T-helper 2 cell treated with Interferon-gamma antibody and Interleukin-4, amounts not matched to agents 5 μg/mL and 100 μg/mL, for 36 hours (primary cell): ENCODE results near the gene PNMA8B.
"Not testable (repeated sequence)": the region's sequence is repeated elsewhere in the genome, so short reads cannot be mapped to it uniquely, and the experiment has no call there.

ENCODE experiments used
- DNase-seq: peaks from one replicate; pipeline ENCODE4 v3.0.0; 2021; ENCODE audit warnings: low spot score
- H3K27ac Mint-ChIP-seq: one replicate; pipeline ENCODE4 v1.8.0; 2021; ENCODE audit warnings: mild to moderate bottlenecking, mixed read lengths
- H3K27me3 Mint-ChIP-seq: one replicate; pipeline ENCODE4 v1.8.0; 2021; ENCODE audit warnings: low read depth, mixed read lengths
- H3K36me3 Mint-ChIP-seq: one replicate; pipeline ENCODE4 v1.8.0; 2021; ENCODE audit warnings: low read depth, mixed read lengths
- H3K4me1 Mint-ChIP-seq: one replicate; pipeline ENCODE4 v1.8.0; 2021; ENCODE audit warnings: low read depth, mixed read lengths
- H3K4me3 Mint-ChIP-seq: one replicate; pipeline ENCODE4 v1.8.0; 2022; ENCODE audit warnings: mild to moderate bottlenecking, moderate library complexity, mixed read lengths
- H3K9me3 Mint-ChIP-seq: one replicate; pipeline ENCODE4 v1.8.0; 2021; ENCODE audit warnings: mixed read lengths

Gene PNMA8B

DNA sequence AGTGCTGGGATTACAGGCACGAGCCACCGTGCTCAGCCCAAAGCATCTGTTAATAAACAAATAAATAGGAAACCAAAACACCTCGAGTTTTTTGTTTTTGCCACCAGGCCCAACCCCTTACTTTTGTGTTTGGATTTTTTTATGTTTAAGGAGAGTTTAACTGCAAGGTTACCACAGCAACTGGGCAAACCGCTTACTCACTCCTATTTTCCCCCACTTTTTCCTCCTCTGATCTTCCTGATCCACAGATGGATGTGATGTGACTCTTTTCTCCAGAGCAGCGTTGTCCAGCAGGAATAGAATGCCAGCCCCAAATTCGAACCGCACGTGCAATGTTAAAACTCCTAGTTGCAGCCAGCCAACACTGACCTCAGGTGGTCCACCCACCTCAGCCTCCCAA is 2.1 kb upstream of the PNMA8B start:
- no peaks in the 10 kb centered on the region for H3K9me3 Mint-ChIP-seq
- DNase-seq: no peak
- H3K4me3 Mint-ChIP-seq: no peak overlapping the region
- peaks cover 43% of the 10 kb centered on the region for H3K27me3 Mint-ChIP-seq
- peaks cover 2% of the 10 kb centered on the region for H3K36me3 Mint-ChIP-seq
- peaks cover 5% of the 10 kb centered on the region for H3K4me1 Mint-ChIP-seq
- H3K27ac Mint-ChIP-seq: no peak overlapping the region

DNA sequence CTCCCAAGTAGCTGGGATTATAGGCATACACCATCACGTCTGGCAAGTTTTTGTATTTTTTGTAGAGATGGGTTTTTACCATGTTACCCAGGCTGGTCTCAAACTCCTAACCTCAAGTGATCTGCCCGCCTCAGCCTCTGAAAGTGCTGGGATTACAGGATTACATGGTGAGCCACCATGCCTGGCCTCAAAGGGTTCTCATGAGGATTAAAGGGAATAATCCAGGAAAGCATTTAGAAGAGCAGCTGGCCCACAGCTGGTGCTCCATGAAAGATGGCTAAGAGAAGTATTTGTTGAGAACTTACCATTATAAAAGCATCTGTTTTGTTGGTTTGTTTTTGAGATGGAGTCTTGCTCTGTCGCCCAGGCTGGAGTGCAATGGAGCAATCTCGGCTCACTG is 1.2 kb upstream of the PNMA8B start:
- not testable (repeated sequence) for H3K4me3 Mint-ChIP-seq, DNase-seq, H3K36me3 Mint-ChIP-seq, H3K27ac Mint-ChIP-seq, H3K9me3 Mint-ChIP-seq, H3K4me1 Mint-ChIP-seq
- H3K27me3 Mint-ChIP-seq: peaks cover 46% of the 10 kb centered on the region

DNA sequence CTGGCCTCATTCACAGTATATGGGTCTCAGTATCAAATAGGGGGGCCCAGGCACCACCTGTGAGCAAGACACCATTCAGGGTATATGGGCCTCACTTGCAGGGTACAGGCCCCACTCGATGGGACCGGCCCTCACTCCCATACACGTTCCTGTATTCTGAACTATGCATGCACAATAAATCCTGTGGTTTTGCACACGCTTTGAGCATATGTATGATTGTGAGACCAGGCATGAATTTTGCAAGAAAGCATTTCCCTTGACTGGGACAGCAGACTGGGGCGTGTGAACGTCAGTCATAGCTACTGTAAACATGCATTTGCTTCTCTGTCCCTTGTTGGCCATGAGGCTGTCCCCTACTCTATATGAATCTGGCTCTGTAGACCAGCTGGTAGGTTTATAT is 637 bp upstream of the PNMA8B start:
- Mint-ChIP-seq H3K4me1 (peaks cover 5% of the 10 kb centered on the region), H3K4me3 (no peak overlapping the region), H3K36me3 (peaks cover 2% of the 10 kb centered on the region), H3K27ac (no peak overlapping the region), H3K9me3 (no peaks in the 10 kb centered on the region), H3K27me3 (peaks cover 52% of the 10 kb centered on the region)
- DNase-seq: no peak

DNA sequence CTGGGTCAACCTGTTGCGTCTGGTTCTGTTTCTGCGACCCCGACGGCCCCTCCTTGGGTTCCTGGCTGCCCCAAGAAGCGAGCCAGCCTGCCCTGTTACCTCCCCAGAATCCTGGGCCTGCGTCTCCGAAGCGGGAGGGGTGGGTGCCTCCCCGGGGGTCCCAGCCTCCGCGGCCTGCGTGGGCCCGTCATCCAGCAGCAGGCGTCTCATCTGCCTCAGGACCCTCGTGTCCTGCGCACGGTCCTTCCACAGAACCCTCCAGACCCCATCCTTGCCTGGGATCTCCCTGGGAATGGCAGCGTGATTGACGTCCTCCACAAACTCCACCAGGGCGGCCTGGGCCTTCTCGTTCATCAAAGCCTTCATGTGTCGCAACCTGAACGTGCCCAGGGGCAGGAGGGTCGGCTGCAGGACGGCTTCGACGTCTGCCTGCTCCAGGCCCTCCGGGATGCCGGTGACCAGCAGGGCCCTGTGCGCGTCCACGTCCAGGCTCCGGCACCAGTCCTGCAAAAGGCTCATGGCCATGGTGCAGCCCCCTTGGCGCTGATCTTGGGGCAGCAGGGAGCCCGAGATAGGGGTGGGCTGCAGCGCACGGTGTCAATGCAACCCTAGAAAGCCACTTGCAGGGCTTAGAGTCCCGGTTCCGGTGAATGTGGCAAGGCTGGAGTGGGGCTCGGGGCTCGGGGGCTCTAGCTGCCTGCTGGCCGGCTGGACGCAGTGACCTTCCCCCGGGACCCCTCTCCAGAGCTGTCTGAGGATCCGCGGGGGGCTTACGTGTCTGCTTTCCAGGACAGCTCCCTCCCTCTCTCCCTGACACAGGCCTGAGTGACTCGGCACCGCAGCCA is 504 bp downstream of the PNMA8B start:
- Mint-ChIP-seq H3K4me1 (peaks cover 5% of the 10 kb centered on the region), H3K27ac (no peak overlapping the region), H3K9me3 (no peaks in the 10 kb centered on the region), H3K27me3 (peaks cover 61% of the 10 kb centered on the region), H3K36me3 (peaks cover 2% of the 10 kb centered on the region), H3K4me3 (peak overlapping the region; percentile 64)
- DNase-seq: no peak

DNA sequence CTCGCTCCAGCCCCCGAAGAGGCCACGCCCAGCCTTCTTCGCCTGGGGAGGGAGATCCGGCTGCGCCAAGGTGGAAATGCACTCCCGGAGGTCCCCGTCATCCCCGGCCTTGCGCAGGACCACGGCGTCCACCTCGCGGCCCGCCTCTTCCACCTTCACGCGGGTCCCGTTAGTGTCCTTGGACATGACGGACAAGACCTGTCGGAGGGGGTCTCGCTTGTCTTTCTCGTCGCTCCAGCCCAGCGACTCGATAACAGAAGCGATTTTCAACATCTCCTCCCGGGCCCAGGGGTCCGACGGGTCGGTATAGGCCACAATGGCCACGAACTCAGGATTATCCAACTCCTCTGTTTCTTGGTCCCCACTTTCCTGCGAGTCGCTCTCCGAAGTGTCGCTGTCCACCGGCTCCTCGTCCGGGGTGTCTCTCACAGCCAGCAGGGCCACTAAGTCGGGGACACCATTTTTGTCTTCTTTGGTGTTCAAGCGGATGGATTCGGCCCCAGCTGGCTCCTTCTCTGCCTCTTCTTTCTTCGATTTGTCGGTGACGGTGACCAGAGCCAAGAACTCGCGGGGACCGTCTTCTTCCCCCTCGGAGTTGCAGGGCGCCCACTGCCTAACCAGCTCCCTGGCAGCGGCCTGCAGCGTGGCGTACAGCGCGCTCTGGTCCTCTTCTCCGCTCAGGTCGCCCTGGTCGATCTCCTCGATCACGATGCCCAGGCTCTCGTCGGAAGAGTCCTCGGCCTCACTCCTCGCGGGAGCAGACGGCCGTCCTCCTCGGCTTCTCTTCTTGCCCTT is 1.3 kb downstream of the PNMA8B start:
- peak overlapping the region; percentile 55 for H3K27ac Mint-ChIP-seq
- H3K4me1 Mint-ChIP-seq: peaks cover 7% of the 10 kb centered on the region
- H3K4me3 Mint-ChIP-seq: peak overlapping the region; percentile 64
- peaks cover 60% of the 10 kb centered on the region for H3K27me3 Mint-ChIP-seq
- H3K36me3 Mint-ChIP-seq: peaks cover 2% of the 10 kb centered on the region
- no peaks in the 10 kb centered on the region for H3K9me3 Mint-ChIP-seq
- DNase-seq: no peak

DNA sequence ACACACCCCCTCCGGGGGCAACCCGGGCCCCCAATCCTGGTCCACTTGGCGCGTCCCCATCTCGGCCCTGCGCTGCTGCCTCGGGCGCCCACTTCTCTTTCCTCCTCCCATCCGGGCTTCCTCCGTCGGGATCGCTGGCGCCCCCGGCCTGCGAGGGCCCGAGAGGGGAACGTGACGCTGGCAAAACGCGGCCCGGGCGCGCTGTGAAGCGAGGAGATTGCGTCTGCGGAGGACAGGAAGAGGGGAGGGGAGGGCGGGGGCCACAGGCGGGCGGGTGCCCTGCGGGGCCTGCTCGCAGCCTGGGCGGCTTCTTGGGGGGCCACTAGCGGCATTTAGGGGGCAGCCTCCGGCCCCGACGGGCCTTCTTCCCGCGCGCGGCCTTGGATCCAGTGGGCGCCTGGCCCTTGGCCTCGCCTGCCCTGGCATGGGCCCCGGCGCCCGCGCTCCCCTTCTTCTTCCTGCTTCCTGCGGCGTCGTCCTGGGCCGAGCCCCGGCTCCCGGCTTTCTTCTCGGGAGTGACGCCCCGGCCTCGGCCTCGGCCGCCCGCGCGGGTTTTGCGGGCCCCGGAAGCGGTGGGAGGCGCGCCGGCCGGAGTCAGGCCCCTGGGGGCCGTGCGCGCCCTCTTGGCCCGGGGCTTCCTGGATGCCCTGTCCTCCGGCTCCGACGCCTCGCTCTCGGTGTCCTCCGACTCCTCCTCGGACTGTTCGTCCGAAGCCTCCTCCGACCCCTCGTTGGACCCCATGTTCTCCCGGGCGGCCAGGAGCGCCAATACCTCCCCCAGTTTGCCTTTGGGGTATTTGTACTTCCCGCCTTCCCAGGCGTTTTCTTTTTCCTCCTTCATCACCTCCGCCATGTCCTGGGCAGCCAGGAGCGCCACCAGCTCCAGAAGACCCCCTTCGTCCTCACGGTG is 2.2 kb downstream of the PNMA8B start:
- peaks cover 68% of the 10 kb centered on the region for H3K27me3 Mint-ChIP-seq
- DNase-seq: no peak
- no peak overlapping the region for H3K27ac Mint-ChIP-seq
- peaks cover 7% of the 10 kb centered on the region for H3K4me1 Mint-ChIP-seq
- H3K36me3 Mint-ChIP-seq: peaks cover 2% of the 10 kb centered on the region
- peak overlapping the region; percentile 64 for H3K4me3 Mint-ChIP-seq
- no peaks in the 10 kb centered on the region for H3K9me3 Mint-ChIP-seq

DNA sequence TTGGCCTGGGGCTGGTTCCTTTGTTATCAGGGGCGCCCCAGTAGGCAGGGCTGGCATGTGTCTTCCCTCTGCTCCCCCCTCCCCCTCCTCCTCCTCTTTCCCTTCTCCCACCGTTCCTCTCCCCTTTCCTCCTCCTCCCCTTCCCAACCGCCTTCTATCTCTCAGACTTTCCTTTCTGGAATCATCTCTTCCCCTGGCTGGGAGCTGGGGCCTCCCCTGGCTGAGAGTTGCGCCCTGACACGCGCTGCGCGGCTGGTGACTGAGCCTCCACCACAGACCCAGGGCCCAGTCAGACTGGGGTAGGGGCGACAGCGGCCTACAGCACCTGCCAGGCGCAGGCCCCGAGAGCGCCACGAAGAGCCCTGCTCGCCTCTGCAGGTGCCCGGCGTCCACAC is 2.8 kb downstream of the PNMA8B start:
- Mint-ChIP-seq H3K9me3 (no peaks in the 10 kb centered on the region), H3K36me3 (peaks cover 2% of the 10 kb centered on the region), H3K27ac (no peak overlapping the region), H3K27me3 (peaks cover 72% of the 10 kb centered on the region), H3K4me1 (peaks cover 10% of the 10 kb centered on the region), H3K4me3 (no peak overlapping the region)
- DNase-seq: no peak

DNA sequence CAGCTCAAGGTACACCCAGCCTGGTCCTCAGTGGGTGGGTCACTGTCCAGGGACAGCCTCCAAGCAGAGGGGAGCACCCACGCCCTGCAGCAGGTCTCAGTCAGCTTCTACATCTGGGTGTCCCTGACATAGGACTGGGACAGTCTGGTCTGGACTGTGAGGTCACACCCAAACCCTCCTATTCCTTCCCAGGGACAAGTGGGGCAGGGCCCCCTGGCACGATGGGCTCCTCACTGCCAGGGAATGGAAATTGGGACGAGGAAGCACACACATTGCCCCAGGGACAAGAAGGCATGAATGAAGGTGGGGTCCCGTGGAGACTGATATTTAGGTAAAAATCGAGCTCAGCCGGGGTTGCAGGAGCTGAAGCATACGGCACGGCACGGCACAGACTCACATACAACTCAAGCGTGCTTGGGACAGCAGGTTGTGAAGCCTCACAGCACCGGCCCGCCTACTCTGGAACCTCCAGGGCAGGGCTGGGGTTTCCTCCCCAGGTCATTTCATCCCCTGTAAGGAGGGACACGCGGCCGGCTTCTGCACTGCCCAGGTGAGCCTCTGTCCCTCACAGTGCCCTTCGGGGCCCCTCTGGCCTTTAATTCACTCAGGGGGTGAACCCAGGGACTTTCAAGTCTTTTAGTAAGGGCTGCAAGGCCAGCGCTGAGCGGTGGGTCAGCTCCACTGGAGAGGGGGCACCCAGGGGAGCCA is 3.5 kb downstream of the PNMA8B start:
- Mint-ChIP-seq H3K9me3 (no peaks in the 10 kb centered on the region), H3K27me3 (peaks cover 75% of the 10 kb centered on the region), H3K27ac (no peak overlapping the region), H3K4me1 (peaks cover 10% of the 10 kb centered on the region), H3K36me3 (peaks cover 2% of the 10 kb centered on the region), H3K4me3 (peak overlapping the region; percentile 43)
- no peak for DNase-seq

DNA sequence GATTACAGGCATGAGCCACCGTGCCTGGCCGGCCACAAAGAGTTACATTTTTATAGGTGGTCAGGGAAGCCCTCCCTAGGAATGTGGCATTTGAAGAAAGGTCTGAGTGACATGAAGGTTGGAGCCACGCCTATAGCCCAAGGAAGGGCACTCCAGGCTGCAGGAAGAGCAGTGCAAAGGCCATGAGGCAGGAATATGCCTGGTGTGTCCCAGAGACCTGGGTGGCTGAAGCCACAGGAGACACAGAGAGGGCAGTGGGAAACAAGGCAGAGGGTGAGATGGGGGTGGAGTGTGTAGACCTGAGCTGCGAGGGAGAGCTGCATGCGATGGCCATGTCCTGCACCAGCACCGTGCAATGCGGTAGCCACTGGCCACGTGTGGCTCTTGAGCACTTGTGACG is 4.9 kb downstream of the PNMA8B start:
- H3K4me1 Mint-ChIP-seq: peaks cover 10% of the 10 kb centered on the region
- no peak for DNase-seq
- peaks cover 2% of the 10 kb centered on the region for H3K36me3 Mint-ChIP-seq
- H3K9me3 Mint-ChIP-seq: no peaks in the 10 kb centered on the region
- no peak overlapping the region for H3K27ac Mint-ChIP-seq
- peaks cover 73% of the 10 kb centered on the region for H3K27me3 Mint-ChIP-seq
- no peak overlapping the region for H3K4me3 Mint-ChIP-seq

DNA sequence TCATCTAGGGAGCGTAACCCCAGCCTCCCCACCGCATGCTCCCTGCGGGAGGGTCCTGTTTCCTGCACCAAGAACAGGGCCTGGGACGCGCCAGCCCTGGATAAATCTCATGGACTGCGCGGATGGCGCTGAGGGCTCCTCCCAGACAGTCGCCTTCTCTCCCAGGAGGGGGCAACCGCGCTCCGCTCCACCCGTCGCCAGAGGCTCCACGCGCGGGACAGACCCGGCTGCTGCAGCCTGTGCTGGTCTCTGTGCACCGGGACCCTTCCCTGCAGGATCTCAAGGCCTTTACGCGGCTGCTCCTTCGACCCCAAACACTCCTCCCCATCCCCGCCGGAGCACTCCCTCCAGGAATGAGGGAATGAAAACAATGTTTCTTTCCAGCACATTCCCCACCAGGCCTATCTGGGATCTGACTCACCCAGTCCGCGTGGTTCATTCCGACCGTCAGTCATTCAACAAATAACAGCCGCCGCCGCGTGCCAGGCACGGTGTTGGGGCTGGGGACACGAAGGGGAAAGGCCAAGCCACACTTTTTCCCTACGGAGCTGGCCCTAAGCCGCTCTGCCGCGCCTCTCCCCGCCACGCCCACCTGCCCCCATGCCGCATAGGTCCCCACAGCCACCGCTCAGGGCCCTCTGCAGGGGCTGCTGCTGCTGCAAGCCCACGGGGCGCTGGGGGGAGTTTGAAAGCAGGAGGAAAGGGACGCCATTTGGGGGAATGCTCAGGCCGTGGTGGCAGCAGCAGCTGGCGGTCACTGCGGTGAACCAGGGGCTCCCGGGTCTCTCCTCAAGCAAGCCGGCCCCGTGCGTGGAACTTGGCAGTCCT is 6.0 kb downstream of the PNMA8B start:
- Mint-ChIP-seq H3K27ac (no peak overlapping the region), H3K36me3 (peaks cover 2% of the 10 kb centered on the region), H3K9me3 (no peaks in the 10 kb centered on the region)

DNA sequence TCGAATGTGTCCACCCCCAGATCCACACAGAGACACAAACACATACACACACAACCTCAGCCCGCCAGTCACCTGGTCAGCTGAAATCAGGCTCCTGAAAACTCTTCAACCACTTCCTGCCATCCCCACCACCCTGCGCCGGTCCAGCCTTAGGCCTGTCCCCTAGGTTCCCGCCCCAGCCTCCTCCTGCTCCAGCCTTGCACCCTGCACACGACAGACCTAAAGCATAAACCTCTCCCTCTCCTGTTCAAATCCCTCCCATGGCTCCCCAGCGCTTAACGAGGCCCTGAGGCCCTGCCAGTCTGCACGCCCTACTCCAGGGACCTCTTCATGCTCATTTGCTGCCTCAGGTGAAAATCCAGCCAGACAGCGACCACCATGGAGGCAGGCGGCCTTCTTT is 7.1 kb downstream of the PNMA8B start:
- H3K27me3 Mint-ChIP-seq: peaks cover 57% of the 10 kb centered on the region
- H3K4me1 Mint-ChIP-seq: peaks cover 5% of the 10 kb centered on the region

More for the DNA sequence above, 6.0 kb downstream of the PNMA8B start:
- H3K4me1 Mint-ChIP-seq: peaks cover 10% of the 10 kb centered on the region
- peaks cover 67% of the 10 kb centered on the region for H3K27me3 Mint-ChIP-seq
- no peak for DNase-seq
- H3K4me3 Mint-ChIP-seq: no peak overlapping the region

DNA sequence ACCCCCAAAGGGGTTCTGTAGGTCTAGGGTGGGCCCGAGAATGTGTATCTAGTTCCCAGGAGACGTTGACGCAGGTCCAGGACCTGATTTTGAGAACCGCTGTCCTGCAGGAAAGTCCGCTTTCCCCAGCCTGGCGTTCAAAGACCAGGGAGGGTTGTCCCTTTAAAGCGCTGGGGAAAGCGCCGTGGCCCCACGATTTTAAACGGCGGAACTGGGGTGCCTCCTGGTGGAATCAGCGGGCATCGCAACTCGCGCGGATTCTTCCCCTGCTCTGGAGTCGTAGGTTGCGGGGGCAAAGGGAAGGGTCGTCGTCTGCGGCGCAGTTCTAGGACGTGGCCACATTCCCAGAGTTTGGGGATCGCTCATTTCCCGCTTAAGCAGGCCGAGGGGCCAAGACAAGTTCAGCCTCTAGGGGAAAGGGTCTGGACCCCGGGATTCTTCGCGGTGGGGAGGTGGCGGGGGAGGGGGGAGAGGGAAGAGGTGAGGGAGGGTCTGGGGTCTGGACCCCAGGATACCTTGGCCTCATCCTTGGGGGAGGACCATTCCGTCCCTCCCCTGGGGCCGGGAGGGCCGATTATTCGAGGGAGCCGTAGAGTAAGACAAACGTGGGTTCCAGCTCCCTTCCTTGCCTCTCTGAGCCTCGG is 7.7 kb downstream of the PNMA8B start:
- no peaks in the 10 kb centered on the region for H3K9me3 Mint-ChIP-seq
- peak; percentile 60 for DNase-seq
- peaks cover 5% of the 10 kb centered on the region for H3K4me1 Mint-ChIP-seq
- H3K4me3 Mint-ChIP-seq: no peak overlapping the region
- H3K27me3 Mint-ChIP-seq: peaks cover 56% of the 10 kb centered on the region
- H3K36me3 Mint-ChIP-seq: no peaks in the 10 kb centered on the region
- no peak overlapping the region for H3K27ac Mint-ChIP-seq

More for the DNA sequence above, 7.1 kb downstream of the PNMA8B start:
- Mint-ChIP-seq H3K4me3 (no peak overlapping the region), H3K9me3 (no peaks in the 10 kb centered on the region), H3K27ac (no peak overlapping the region), H3K36me3 (no peaks in the 10 kb centered on the region)
- no peak for DNase-seq
